Osteocyte (in vitro differentiated cells): ENCODE measurements around the gene ABHD5. TPM values are rescaled to one million over a fixed set of nuclear protein-coding genes. Genes with fewer than 3 reads are reported as not detected.

Experiments used
- DNase-seq: peaks from one replicate; pipeline ENCODE4 v3.0.0; 2021; ENCODE audit warnings: mixed read lengths; ENCODE audit not compliant: unreplicated experiment; ENCODE audit errors: extremely low spot score
- H3K27ac Mint-ChIP-seq: one replicate; pipeline ENCODE4 v1.8.0; 2021; ENCODE audit warnings: mild to moderate bottlenecking, mixed read lengths; ENCODE audit not compliant: unreplicated experiment
- H3K27me3 Mint-ChIP-seq: one replicate; pipeline ENCODE4 v1.8.0; 2021; ENCODE audit warnings: mixed read lengths; ENCODE audit not compliant: unreplicated experiment
- H3K36me3 Mint-ChIP-seq: one replicate; pipeline ENCODE4 v1.8.0; 2021; ENCODE audit warnings: mixed read lengths; ENCODE audit not compliant: unreplicated experiment
- H3K4me1 Mint-ChIP-seq: one replicate; pipeline ENCODE4 v1.8.0; 2021; ENCODE audit warnings: mixed read lengths; ENCODE audit not compliant: unreplicated experiment
- H3K4me3 Mint-ChIP-seq: one replicate; pipeline ENCODE4 v1.8.0; 2021; ENCODE audit warnings: mild to moderate bottlenecking, moderate library complexity, mixed read lengths; ENCODE audit not compliant: unreplicated experiment
- H3K9me3 Mint-ChIP-seq: one replicate; pipeline ENCODE4 v1.8.0; 2021; ENCODE audit warnings: mixed read lengths; ENCODE audit not compliant: unreplicated experiment
- CTCF ChIP-seq: fragments of 200-600 bp; sonication (generic); IDR thresholded peaks from 2 replicates; pipeline ENCODE4 v1.5.0; 2021; ENCODE audit warnings: antibody characterized with exemption, mild to moderate bottlenecking, moderate library complexity
- total RNA-seq: library from RNA; stranded (reverse); gene quantifications from 2 replicates; pipeline ENCODE4 v1.2.1, GENCODE V29; 2021

Gene ABHD5
- total RNA-seq, 1 donor from 2014 or later = 10.2 TPM

DNA sequence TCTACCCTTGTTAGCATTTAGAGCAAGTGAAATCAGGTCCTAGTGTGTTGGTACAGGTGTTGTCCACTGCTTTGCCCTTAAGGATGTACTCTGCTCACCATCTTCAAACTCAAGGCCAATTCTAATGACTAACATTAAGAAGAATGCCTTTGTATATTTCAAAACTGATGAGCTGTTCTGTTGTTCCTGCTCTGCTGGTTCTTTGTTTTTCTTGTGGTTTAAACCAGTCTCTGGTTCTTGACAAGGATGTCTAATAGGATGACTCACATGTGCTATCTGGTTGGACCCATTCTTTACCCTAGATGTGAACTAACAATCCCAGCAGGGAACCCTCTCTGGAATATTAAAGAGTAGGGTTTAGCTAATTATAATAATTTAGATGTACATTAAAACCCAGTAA is 17.3 kb downstream of the ABHD5 start:
- DNase-seq = no peak
- H3K4me3 Mint-ChIP-seq = no peak overlapping the region
- TF ChIP-seq CTCF = no peak
- peaks cover 8% of the 10 kb centered on the region for H3K4me1 Mint-ChIP-seq
- no peaks in the 10 kb centered on the region for H3K9me3 Mint-ChIP-seq
- H3K27ac Mint-ChIP-seq = no peak overlapping the region
- no peaks in the 10 kb centered on the region for H3K27me3 Mint-ChIP-seq
- peaks cover 16% of the 10 kb centered on the region for H3K36me3 Mint-ChIP-seq

DNA sequence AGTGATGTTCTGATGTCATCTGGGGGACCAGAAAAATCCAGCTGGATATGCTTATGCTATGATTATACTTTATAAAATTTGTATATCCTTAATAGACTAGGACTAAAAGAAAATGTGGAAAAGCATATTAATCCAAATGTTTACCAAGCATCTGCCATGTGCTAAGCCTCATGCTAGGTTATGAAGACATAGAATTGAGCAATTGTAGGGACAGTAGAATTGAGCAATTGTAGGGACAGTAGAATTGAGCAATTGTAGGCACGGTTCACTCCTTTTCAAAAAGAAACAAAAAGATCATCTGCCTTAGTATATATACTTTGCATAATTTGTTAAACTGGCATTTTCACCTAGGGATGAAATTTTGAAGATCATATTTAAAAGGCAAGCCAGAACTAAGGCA is 18.3 kb downstream of the ABHD5 start:
- Mint-ChIP-seq H3K27ac (no peak overlapping the region), H3K4me1 (peaks cover 8% of the 10 kb centered on the region)
- no peak for DNase-seq

DNA sequence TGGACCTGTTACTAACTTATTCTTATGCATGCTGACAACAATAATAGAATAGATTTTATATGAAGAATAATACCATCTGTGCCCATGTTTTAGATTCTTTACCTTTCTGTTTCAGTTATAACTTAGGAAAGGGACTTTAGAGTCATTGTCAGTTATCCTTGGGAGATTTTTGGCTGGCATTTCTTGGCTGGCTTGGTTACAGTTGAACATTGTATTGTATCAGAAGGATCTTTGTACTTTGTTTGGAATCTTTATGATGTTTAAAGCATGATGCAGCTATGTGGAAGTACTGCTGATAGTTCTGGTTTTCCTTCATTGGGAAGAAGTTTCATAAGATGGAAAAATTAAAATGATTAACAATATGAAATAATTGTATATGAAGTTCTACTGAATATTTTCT is 19.9 kb downstream of the ABHD5 start:
- Mint-ChIP-seq H3K4me3 (no peak overlapping the region), H3K9me3 (no peaks in the 10 kb centered on the region), H3K36me3 (peaks cover 23% of the 10 kb centered on the region), H3K4me1 (peaks cover 8% of the 10 kb centered on the region), H3K27me3 (no peaks in the 10 kb centered on the region), H3K27ac (no peak overlapping the region)
- TF ChIP-seq CTCF = no peak
- no peak for DNase-seq

More for the DNA sequence above, 18.3 kb downstream of the ABHD5 start:
- no peaks in the 10 kb centered on the region for H3K9me3 Mint-ChIP-seq
- no peak overlapping the region for H3K4me3 Mint-ChIP-seq
- H3K27me3 Mint-ChIP-seq = no peaks in the 10 kb centered on the region
- no peak for TF ChIP-seq CTCF
- H3K36me3 Mint-ChIP-seq = peaks cover 20% of the 10 kb centered on the region

- Mint-ChIP-seq H3K36me3 (peaks cover 27% of the 10 kb centered on the region), H3K4me3 (no peak overlapping the region), H3K27me3 (no peaks in the 10 kb centered on the region), H3K27ac (no peak overlapping the region), H3K4me1 (no peaks in the 10 kb centered on the region), H3K9me3 (no peaks in the 10 kb centered on the region)
- TF ChIP-seq CTCF = no peak
- no peak for DNase-seq
Observed at GRCh38 chr3:43718296-43718695, 27.6 kb downstream of the ABHD5 start.

- Mint-ChIP-seq H3K4me3 (no peak overlapping the region), H3K27ac (no peak overlapping the region), H3K36me3 (peaks cover 10% of the 10 kb centered on the region), H3K9me3 (no peaks in the 10 kb centered on the region), H3K4me1 (peaks cover 4% of the 10 kb centered on the region), H3K27me3 (no peaks in the 10 kb centered on the region)
- DNase-seq = no peak
- no peak for TF ChIP-seq CTCF
Observed at GRCh38 chr3:43723121-43723734, 32.5 kb downstream of the ABHD5 start.
